GM13976 (cell line): ENCODE results near the gene CHST9.
A peak's percentile ranks its signal among the peaks of the same experiment; 100 is the strongest.

Experiments used
- DNase-seq: peaks from one replicate; pipeline ENCODE4 v3.0.0; 2012; ENCODE audit warnings: low spot score
- in situ Hi-C: fragments of 300-500 bp; cut with MboI; formaldehyde crosslinking; loops from one replicate; pipeline ENCODE4 v1.12.0; 2022; ENCODE audit warnings: low sequenced_read_pairs, mixed read lengths, inconsistent platforms; ENCODE audit not compliant: unreplicated experiment
- TF ChIP-seq, protein P1 (sequence below): IDR thresholded peaks from 2 replicates; pipeline ENCODE4 v1.5.1; 2012; ENCODE audit warnings: borderline replicate concordance, mild to moderate bottlenecking; ENCODE audit not compliant: insufficient read depth; ENCODE audit errors: extremely low read depth, missing control alignments, control extremely low read depth

Gene CHST9

GRCh38 chr18:27005589-27005988, 179.5 kb downstream of the CHST9 start:
- DNase-seq: no peak
- in situ Hi-C loops: no loop called here
- TF ChIP-seq, protein P1, sequence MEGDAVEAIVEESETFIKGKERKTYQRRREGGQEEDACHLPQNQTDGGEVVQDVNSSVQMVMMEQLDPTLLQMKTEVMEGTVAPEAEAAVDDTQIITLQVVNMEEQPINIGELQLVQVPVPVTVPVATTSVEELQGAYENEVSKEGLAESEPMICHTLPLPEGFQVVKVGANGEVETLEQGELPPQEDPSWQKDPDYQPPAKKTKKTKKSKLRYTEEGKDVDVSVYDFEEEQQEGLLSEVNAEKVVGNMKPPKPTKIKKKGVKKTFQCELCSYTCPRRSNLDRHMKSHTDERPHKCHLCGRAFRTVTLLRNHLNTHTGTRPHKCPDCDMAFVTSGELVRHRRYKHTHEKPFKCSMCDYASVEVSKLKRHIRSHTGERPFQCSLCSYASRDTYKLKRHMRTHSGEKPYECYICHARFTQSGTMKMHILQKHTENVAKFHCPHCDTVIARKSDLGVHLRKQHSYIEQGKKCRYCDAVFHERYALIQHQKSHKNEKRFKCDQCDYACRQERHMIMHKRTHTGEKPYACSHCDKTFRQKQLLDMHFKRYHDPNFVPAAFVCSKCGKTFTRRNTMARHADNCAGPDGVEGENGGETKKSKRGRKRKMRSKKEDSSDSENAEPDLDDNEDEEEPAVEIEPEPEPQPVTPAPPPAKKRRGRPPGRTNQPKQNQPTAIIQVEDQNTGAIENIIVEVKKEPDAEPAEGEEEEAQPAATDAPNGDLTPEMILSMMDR: peak; percentile 23

DNA sequence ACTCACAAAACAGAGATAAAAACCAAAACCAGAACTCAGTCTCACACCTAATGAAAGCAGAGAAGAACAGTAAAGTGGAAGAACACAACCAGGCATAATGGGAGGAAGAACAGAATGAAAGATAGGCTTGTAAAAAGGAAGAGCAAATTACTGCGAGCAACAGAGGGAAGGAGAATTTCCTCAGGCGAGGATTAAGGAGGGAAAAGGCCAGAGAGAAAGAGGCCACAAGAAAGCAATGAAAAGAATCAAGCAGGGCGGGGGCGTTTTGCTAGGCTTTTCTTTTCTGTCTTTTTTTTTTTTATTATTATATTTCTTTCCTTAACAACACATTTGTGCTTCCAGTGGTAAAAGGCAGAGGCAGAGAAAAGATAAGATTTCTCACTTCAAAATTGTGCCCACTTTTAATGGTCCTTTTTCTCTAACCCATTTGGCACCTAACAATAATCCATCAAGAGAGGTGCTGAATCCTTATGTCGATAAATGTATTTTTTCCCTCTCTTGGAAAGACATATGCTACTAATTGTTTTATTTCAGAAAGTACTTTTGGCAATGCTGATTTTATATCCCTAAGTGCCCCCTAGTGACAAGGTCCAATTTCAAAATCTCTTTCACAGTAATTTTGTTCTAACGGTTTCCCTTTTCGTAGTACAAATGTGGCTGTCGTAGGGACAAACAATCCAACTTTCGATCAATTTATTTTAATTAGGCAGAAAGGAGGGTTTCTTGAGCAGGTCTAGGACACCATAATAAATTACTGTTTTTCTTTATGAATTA, 180.9 kb downstream of the CHST9 start:
- in situ Hi-C loops: no loop called here
- TF ChIP-seq, protein P1: peak; percentile 20
- DNase-seq: no peak

- DNase-seq: no peak
- TF ChIP-seq, protein P1: no peak
- in situ Hi-C loops: loop anchor here (25.0 kb wide), 2 partner anchors 587 to 687 kb away; no protein-coding TSS in a partner anchor
Observed at GRCh38 chr18:26999797-27000196, 185.3 kb downstream of the CHST9 start.

DNA sequence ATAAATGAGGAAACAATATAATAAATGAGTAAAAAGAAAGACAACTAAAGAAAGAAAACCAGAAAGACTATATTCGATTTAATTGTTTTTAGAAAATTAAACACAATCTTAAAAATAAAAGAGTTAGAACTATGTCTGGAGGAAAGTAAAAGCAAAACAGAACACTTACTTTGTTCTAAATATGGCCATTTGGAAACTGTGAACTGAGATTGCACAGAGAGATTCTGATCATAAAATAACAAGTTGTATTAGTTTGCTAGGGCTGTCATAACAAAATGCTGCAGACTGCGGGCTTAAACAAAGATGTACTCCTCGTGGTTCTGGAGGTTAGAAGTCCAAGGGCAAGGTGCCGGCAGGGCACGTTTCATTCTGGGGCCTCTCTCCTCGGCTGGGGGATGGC, 191.5 kb downstream of the CHST9 start:
- TF ChIP-seq, protein P1: no peak
- DNase-seq: no peak
- in situ Hi-C loops: loop anchor here (25.0 kb wide), 2 partner anchors 581 to 681 kb away; no protein-coding TSS in a partner anchor

- DNase-seq: no peak
- in situ Hi-C loops: loop anchor here (25.0 kb wide), 2 partner anchors 581 to 681 kb away; no protein-coding TSS in a partner anchor
- TF ChIP-seq, protein P1: no peak
Observed at GRCh38 chr18:26992926-26993325, 192.2 kb downstream of the CHST9 start.

GRCh38 chr18:26989842-26990241, 195.3 kb downstream of the CHST9 start:
- TF ChIP-seq, protein P1: no peak
- in situ Hi-C loops: loop anchor here (25.0 kb wide), 2 partner anchors 578 to 678 kb away; no protein-coding TSS in a partner anchor

More at GRCh38 chr18:26989842-26990241, 195.3 kb downstream of the CHST9 start:
- DNase-seq: no peak
